ENCODE data around the gene ARHGAP1.

ARHGAP1 gene

GRCh38 chr11:46736615-46737014, 36.2 kb upstream of the ARHGAP1 start:
- Histone ChIP-seq H3K4me3 (no peak overlapping the region), H3K4me1 (no peaks in the 10 kb centered on the region), H3K27me3 (no peaks in the 10 kb centered on the region), H3K9ac (no peak overlapping the region), H3K27ac (no peak overlapping the region), H3K36me3 (peaks cover 33% of the 10 kb centered on the region), H3K9me3 (no peaks in the 10 kb centered on the region), H4K20me1 (no peaks in the 10 kb centered on the region), H3K4me2 (no peak overlapping the region)
- TF ChIP-seq Cebpa-rat (IDR thresholded peaks at IDR 0.05): no peak

- Histone ChIP-seq H3K4me3 (no peak overlapping the region), H3K27ac (no peak overlapping the region), H3K9ac (no peak overlapping the region), H3K4me2 (no peak overlapping the region), H4K20me1 (no peaks in the 10 kb centered on the region), H3K4me1 (no peaks in the 10 kb centered on the region), H3K9me3 (no peaks in the 10 kb centered on the region), H3K36me3 (peaks cover 29% of the 10 kb centered on the region), H3K27me3 (no peaks in the 10 kb centered on the region)
- TF ChIP-seq Cebpa-rat (IDR thresholded peaks at IDR 0.05): no peak
Measured at GRCh38 chr11:46736146-46736545, 35.7 kb upstream of the ARHGAP1 start.

GRCh38 chr11:46733234-46733633, 32.8 kb upstream of the ARHGAP1 start:
- no peaks in the 10 kb centered on the region for H3K4me1 ChIP-seq
- no peak overlapping the region for H3K27ac ChIP-seq
- no peak overlapping the region for H3K9ac ChIP-seq
- no peaks in the 10 kb centered on the region for H3K36me3 ChIP-seq
- H3K9me3 ChIP-seq: no peaks in the 10 kb centered on the region
- no peak for TF ChIP-seq Cebpa-rat (IDR thresholded peaks at IDR 0.05)
- H3K4me3 ChIP-seq: no peak overlapping the region
- H3K4me2 ChIP-seq: no peak overlapping the region
- no peaks in the 10 kb centered on the region for H4K20me1 ChIP-seq
- no peaks in the 10 kb centered on the region for H3K27me3 ChIP-seq

GRCh38 chr11:46731545-46731944, 31.1 kb upstream of the ARHGAP1 start:
- Histone ChIP-seq H3K4me2 (no peak overlapping the region), H3K36me3 (no peaks in the 10 kb centered on the region), H3K27me3 (no peaks in the 10 kb centered on the region), H4K20me1 (no peaks in the 10 kb centered on the region), H3K9me3 (no peaks in the 10 kb centered on the region), H3K4me1 (no peaks in the 10 kb centered on the region), H3K4me3 (no peak overlapping the region), H3K27ac (no peak overlapping the region), H3K9ac (no peak overlapping the region)
- TF ChIP-seq Cebpa-rat (IDR thresholded peaks at IDR 0.05): no peak

GRCh38 chr11:46729110-46730027, 28.9 kb upstream of the ARHGAP1 start:
- Histone ChIP-seq H3K9ac (no peak overlapping the region), H3K4me2 (no peak overlapping the region), H3K27me3 (no peaks in the 10 kb centered on the region), H3K36me3 (no peaks in the 10 kb centered on the region), H3K27ac (no peak overlapping the region), H3K9me3 (no peaks in the 10 kb centered on the region), H3K4me1 (peaks cover 2% of the 10 kb centered on the region), H4K20me1 (no peaks in the 10 kb centered on the region), H3K4me3 (no peak overlapping the region)
- no peak for TF ChIP-seq Cebpa-rat (IDR thresholded peaks at IDR 0.05)

GRCh38 chr11:46728659-46729040, 28.2 kb upstream of the ARHGAP1 start:
- H3K36me3 ChIP-seq: no peaks in the 10 kb centered on the region
- H3K4me3 ChIP-seq: no peak overlapping the region
- TF ChIP-seq Cebpa-rat (IDR thresholded peaks at IDR 0.05): no peak
- no peaks in the 10 kb centered on the region for H3K27me3 ChIP-seq
- H4K20me1 ChIP-seq: no peaks in the 10 kb centered on the region
- no peaks in the 10 kb centered on the region for H3K9me3 ChIP-seq
- H3K4me2 ChIP-seq: no peak overlapping the region
- H3K27ac ChIP-seq: no peak overlapping the region
- H3K4me1 ChIP-seq: peaks cover 9% of the 10 kb centered on the region
- H3K9ac ChIP-seq: no peak overlapping the region

GRCh38 chr11:46727952-46728658, 27.7 kb upstream of the ARHGAP1 start:
- no peak for TF ChIP-seq Cebpa-rat (IDR thresholded peaks at IDR 0.05)
- Histone ChIP-seq H3K9ac (no peak overlapping the region), H3K27me3 (no peaks in the 10 kb centered on the region)

GRCh38 chr11:46726206-46726862, 25.9 kb upstream of the ARHGAP1 start:
- no peaks in the 10 kb centered on the region for H3K9me3 ChIP-seq
- H3K4me2 ChIP-seq: no peak overlapping the region
- no peaks in the 10 kb centered on the region for H3K36me3 ChIP-seq
- no peaks in the 10 kb centered on the region for H4K20me1 ChIP-seq
- H3K9ac ChIP-seq: no peak overlapping the region
- no peaks in the 10 kb centered on the region for H3K27me3 ChIP-seq
- peaks cover 11% of the 10 kb centered on the region for H3K4me1 ChIP-seq
- no peak for TF ChIP-seq Cebpa-rat (IDR thresholded peaks at IDR 0.05)
- H3K4me3 ChIP-seq: no peak overlapping the region
- H3K27ac ChIP-seq: no peak overlapping the region

More at GRCh38 chr11:46727952-46728658, 27.7 kb upstream of the ARHGAP1 start:
- Histone ChIP-seq H4K20me1 (no peaks in the 10 kb centered on the region), H3K4me3 (no peak overlapping the region), H3K27ac (no peak overlapping the region), H3K4me1 (peaks cover 11% of the 10 kb centered on the region), H3K9me3 (no peaks in the 10 kb centered on the region), H3K36me3 (no peaks in the 10 kb centered on the region), H3K4me2 (no peak overlapping the region)

- H3K9ac ChIP-seq: no peak overlapping the region
- H3K9me3 ChIP-seq: no peaks in the 10 kb centered on the region
- H3K27ac ChIP-seq: no peak overlapping the region
- no peaks in the 10 kb centered on the region for H3K36me3 ChIP-seq
- H3K4me1 ChIP-seq: peaks cover 11% of the 10 kb centered on the region
- no peaks in the 10 kb centered on the region for H3K27me3 ChIP-seq
- no peaks in the 10 kb centered on the region for H4K20me1 ChIP-seq
- no peak overlapping the region for H3K4me3 ChIP-seq
- no peak for TF ChIP-seq Cebpa-rat (IDR thresholded peaks at IDR 0.05)
- H3K4me2 ChIP-seq: no peak overlapping the region
Measured at GRCh38 chr11:46725338-46726205, 25.2 kb upstream of the ARHGAP1 start.

Measured in BLaER1 (cell line).